Stimulated activated CD4-positive, alpha-beta T cell treated with anti-CD3 and anti-CD28 coated beads, Interleukin-1b, Interleukin-23, amount 100 ng/mL, for 48 hours (primary cell): ENCODE data around the gene DACH1.

ENCODE experiments used
- DNase-seq: peaks from one replicate; pipeline ENCODE4 v3.0.0-alpha.2; 2020

DACH1 gene

DNA sequence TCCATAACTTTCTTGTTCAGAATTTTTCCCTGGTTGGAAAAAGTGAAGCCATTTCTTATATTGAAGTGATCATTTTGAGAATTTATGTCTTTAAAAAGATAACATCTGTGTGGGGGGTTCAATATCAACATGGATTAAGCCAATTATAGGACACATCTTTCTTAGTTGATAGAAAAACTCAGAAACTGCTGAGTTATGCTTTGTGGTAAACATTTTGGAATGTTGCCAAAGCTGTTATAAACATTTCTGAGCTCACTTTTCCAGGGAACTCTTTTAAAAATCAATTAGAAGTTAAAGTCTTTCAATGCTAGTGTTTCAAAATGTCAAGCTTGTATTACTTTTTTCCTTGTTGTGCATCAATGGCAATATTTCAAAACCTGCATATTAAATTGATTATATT is 248.8 kb downstream of the DACH1 start:
- DNase-seq: no peak

DNA sequence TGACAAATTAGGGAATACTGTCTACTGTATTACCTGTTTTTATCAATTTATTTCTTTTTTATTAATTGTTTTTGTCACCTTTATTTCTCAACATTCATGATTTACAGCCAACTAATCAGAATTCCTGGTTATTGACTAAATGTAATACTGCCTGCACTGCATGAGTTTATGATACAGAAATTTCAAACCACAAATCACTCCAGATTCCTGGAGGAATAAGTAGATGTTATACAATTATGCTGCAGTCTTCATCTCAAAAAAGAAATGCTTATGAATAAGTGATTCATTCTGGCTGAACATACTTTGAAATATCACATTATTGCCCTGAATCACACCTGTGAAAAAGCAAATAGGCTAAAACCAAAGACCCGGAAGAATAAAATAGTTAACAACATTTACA is 249.7 kb downstream of the DACH1 start:
- no peak for DNase-seq

DNA sequence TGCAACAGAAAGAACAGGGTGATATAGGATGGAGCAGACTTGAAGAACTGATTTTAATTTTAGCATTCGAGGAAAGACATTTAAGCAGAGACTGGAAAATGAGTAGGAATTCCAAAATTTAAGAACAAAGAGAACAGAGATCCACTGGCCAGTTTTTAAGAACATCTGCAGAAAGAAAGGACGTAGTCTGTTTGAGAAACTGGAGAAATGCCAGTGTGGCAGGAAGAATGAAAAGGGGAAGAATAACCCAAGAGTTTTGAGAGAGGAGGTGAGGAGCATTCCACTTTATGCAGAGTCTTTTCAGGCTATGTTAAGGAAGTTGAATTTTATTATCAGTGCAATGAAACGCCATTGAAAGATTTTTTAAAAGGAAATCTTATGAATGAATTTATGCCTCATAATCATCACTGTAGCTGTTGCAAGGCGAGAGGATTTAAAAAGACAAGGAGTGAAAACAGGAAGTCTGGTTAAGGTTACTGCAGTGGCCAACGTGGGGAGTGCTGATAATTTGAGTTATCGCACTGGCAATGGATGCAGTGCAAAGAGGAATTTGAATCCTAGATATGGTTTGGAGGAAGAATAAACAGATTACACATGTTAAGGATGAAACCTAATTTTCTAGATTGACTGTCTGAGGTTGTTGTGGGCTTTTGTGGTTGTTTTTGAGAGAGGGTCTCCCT is 253.8 kb downstream of the DACH1 start:
- no peak for DNase-seq

DNA sequence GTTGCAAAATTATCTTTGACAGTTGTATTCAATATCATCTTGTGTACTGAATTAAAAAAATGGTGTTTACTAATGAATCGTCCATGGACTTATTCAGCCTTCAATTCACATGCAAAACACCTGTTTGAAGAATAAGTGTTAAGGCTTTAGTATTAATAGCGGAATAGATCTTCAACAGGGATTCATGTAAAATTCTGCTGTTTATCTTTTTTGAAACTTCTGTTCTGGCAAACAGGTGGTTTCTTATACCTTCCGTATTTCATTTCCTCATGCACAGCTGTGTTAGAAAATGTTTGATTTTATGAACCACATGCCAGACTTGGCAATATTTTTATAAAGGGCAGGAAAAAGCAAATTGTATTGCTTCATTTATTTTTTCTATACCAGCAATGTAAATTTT is 255.7 kb downstream of the DACH1 start:
- no peak for DNase-seq

DNA sequence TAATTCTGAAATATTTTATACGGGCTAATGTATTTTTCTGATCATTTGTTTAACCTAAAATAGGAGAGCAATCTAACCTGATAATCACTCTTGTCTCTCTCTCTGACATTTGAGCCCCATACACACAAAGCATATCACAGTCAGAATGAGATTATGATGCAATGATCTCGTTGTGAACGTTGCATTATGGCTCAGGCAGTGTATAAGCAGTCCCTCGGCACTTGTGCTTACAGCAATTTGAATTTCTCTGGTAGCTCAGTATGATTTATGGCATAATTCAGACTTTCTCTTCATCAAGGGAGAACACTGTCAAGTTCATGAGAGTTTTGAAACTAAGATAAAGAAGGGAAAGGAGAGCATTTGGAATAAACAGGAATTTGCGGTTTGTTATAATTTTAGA is 256.1 kb downstream of the DACH1 start:
- no peak for DNase-seq

DNA sequence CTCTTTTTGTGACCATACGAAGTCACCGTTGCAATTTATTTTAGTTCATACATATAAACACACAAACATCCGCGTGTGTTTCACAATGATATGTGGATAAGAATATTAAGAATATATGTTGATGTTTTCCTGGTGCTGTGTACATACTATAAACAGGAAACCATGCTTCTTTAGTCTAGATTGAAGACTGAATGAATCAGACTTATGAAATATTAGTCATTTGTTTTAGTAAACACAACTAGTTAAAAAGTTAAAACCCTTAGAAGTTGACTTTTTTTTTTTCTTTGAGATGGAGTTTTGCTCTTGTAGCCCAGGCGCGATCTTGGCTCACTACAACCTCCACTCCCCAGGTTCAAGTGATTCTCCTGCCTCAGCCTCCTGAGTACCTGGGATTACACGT is 257.7 kb downstream of the DACH1 start:
- no peak for DNase-seq

DNA sequence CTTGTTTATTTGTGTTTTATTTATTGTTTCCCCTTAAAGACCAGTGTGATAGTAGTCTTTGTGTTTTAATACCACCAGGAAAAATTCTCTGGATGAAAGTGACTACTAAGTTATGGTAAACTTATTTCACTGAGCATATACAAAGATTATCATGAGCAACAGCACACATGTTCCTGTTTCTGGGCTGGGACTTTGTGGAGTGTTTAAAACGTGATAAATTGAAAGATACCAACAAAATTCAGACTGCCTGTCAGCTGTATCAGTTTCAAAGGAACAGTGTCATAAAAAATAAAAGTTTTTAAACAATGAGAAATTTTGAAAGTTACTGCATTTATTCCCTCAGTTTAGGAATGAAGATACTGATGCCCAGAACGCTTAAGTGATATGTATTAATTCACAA is 259.4 kb downstream of the DACH1 start:
- no peak for DNase-seq

DNA sequence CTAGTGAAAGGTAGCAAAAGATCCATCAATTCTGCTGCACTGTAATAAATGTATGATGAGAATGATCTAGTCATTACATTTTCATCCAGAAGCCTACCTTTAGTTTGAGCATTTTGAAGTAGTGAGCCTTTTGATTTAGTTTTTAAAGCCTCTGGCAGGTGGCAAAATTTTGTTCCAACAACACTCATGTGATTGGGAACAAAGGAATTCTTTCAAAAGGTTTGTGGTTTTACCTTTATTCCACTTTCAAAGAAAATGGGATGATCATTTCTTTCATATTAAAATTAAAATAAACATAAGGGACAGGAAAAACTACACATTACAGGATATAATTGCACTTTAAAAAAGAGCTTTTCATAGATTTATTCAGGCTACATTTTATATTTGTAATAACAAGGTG is 260.2 kb downstream of the DACH1 start:
- DNase-seq: no peak

DNA sequence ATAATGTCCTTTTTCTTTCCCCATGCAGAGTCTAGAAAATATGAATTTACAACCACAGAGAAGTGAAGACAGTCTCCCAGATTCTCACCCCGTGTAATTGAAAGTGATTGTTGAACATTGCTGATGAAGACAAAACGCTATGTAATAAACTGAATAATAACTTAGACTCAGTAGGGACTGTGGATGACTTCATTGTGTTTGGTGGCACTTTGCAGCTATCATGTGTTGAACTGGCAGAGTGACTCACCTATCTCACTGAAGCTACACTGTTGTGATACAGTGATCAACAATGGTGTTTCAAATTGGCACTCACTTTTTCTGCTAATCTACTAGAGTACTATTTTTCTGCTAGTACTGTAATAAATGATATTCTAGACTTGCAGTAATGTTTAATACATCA is 261.3 kb downstream of the DACH1 start:
- no peak for DNase-seq

DNA sequence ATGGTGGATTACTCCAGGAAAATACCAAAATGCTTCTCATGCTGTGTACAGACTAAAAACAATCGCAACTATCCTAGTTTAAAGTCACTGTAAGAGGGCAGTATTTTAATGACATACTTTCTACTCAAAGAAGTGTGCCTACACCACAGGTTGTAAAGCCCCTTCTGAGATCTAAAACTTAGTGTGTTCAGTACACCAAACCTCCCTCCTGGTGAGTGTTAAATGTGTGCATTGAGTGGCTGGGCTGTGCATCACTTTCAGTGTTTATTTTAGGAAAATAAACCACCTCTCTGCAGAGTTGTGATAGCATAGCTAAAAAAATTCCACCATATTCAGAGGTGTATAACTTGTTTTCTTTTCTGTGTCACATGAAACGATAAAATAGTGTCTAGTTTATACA is 263.7 kb downstream of the DACH1 start:
- DNase-seq: no peak

DNA sequence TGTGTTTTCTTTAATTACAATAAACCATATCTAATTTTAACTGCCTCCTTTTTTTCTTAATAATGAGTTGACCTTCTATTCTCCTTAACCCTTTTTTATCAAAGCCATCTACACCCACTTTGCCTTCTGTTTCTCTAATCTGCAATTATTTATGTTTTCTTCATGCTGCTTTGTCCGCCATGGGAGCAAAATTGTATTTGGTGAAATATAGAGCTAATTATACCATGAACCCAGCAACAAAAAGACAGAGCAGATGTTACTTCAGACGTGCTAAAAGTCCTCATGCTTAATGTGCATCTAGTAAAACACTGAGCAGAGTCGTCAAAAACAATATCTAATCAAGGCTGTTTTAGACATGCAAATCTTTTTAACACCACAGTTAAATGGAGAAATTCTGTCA is 264.7 kb downstream of the DACH1 start:
- no peak for DNase-seq

DNA sequence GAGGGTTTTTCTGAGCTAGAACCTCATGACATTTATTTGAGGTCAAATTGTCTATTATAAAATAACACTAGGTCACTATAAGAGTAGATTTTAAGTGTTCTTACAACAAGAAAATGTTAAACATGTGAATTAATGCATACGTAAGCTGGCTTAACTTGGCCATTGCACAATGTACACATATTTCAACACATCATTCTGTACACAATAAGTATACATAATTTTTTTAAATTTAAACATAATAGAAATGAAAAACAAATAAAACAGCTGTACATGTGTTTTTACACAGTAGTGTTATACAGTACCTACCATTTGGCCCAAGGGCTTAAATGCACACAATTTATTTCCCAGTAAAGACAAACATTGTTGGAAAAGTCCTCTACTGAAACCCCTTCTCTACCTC is 269.9 kb downstream of the DACH1 start:
- no peak for DNase-seq

DNA sequence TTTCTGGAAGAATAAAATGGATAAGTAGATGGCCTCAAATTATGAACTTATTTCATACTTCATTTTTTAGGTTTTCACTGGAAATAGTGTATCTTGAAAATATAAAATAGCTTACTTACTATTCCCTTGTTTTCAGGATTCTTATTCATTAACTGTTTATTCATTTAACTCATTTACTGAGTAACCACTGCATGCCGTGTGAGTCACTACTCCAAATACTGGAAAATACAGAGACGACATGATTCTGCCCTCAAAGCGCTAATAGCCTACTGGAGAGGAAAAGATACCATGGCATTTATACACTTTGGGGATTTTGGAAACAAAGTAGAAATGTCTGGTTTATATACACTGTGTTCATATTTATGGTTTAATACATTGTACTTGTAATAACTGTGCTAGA is 270.9 kb downstream of the DACH1 start:
- DNase-seq: no peak

DNA sequence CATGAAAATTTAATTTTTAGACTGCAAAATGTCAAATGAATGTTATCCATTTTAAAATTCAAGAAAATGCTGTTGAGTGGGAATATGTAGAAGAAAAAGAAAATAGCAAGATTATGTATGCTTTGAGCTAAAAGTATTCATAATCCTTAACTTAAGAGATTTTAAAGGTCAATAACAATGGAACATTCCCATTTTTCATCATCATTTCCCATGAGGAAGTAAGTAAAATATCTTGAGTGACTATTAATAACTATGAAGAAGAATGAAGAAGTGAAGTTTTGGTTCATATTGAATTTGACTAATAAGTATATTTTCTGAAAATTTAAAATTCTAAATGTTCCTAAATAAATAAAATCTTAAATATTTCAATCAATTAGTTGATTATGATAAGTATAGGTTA is 273.4 kb downstream of the DACH1 start:
- DNase-seq: no peak

DNA sequence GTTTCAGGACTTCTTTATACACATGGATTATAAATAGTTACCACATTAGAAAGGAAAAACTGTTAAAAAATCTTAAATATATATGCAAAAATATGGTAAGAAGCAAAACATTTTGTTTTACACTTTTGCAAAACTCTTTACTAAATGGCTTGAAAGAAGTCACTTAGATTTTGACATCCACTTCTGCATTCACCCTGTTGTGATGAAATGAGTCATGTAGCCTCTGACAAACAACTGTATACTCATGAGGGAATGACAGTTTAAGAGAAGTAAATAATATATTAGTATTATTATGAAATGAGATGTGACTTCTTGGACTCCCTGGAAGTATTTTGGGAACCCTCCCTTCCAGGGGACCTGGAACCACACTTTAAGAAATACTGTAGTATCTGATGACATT is 275.6 kb downstream of the DACH1 start:
- DNase-seq: no peak

DNA sequence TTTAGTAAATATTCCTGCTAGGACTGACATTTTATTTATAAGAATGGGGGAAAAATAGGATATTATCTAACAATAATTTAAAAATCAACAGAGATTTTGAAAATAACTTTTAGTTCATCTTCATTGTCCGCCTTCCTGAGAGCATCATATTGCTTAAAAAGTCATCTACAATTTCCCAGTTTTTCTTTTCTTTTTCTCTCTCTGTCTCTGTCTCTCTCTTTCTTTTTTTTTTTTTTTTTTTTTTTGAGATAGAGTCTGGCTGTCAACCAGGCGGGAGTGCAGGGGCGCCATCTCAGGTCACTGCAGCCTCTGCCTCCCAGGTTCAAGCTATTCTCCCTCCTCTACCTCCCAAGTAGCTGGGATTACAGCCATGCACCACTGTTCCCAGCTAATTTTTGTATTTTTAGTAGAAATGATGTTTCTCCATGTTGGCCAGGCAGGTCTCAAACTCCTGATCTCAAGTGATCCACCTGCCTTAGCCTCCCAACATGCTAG is 276.3 kb downstream of the DACH1 start:
- DNase-seq: no peak

DNA sequence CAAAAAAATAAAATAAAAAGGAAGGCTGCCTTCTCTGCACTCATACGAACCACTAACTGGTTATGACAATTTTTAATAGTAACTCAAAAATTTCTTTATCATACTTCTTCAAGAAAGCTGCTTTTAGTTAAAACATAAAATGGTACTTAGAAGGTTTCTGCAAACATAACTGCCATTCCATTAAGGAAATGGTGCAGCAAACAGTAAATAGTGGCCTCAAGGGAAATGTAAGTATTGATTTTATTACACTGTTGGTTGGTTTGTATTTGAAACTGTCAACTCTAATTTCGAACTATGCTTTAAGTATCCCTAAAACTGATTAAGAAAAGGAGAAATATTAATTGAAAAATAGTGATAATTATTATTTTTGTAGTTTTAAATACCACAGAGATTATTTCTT is 278.0 kb downstream of the DACH1 start:
- DNase-seq: no peak

DNA sequence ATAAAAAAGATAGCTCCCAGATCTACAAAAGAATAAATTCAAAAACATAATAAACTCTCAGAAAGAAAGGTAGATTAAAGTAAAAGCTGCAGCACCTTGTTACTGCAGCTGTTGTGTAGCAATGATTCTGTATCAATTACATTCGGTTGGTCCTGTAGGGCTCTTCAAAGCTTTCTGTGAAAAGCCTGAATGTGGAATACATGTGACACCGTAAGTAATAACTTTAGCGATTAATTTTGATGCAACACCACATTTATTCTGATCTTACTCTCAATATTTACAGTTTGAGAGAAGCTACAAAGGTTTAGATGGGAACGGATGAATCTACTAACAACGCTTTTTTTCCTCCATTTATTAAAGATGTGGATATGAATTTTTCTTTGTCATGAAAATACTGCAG is 279.2 kb downstream of the DACH1 start:
- DNase-seq: no peak

DNA sequence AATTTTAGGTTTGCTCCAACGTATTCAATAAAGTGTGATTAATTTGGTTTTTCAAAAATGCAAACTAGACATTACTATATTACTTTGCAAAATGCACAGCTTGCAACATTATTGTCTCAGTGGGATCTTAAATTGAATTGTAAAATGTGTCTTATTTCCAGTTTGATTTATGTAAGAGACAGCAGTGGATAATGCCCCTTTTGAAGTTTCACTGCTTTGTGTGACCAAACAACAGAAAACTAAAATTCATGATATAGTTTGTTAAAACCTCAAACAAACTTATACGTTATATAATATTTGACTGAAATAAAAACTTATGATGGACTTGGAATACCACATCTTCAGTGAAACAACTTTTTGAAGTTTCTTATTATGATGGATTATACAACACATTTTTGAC is 279.8 kb downstream of the DACH1 start:
- no peak for DNase-seq

DNA sequence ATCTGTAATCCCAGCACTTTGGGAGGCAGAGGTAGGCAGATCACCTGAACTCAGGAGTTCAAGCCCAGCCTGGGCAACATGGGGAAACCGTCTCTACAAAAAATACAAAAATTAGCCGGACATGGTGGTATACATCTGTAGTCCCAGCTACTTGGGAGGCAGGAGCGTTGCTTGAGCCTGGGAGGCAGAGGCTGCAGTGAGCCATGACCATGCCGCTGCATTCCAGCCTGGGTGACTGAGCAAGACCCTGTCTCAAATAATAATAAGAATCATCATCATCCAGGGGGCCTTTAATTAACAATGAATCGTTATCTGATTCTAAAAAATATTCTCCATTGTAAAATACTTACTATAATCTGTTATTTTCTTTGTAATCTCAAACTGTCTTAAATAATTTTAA is 283.4 kb downstream of the DACH1 start:
- no peak for DNase-seq

DNA sequence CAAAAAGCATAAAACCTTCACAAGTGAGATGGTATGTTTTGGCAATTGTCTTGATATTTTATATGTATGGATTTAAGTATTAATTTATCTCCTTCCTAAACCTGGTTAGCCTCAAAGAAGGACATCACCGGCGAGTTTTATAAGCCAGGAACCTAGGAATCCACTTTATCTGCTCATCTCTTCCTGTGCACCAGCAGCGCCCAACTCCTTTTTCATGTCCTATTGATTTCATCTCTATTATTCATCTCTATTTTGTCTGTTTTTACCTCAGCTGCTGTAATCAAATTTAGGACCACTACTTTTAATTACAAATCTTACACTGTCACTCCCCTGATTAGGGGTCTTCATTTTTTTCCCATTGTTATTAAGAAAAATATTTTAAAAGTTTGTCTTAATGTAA is 286.4 kb downstream of the DACH1 start:
- no peak for DNase-seq

DNA sequence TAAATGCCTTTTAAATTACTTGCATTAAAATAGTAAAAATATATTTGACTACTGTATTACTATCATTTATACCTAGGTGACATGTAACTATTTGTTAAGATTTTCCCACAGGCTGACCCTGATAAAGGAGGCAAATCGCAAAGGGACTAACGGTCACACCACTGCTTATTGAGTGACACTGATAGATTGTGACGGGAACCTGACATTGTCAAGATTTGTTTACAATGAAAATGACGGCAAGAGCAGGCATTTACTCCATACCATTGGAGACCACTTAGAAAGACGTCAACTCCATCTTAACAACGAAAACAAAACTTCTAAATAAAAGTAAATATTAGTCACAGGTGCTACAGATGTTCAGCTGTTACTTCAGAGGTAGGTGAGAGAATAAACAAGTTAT is 289.0 kb downstream of the DACH1 start:
- no peak for DNase-seq

DNA sequence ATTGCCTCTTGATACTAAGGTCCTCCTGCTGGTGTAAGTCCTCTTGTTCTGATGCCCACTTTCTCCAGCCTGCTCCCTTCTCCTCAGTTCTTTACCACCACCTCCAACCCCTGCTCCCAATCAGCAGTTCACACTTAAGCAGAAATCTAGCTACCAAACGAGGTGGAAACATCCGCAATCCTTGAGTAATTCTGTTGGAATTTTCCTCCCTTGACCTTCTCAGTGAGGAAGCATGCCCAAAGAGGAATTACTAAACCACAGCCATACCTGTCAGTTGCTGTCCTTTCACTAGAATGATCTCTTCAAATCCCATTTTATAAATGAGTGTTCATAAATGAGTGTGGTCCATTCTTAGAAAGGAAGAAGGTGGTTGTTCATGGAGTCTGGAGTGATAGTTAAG is 289.9 kb downstream of the DACH1 start:
- DNase-seq: no peak

DNA sequence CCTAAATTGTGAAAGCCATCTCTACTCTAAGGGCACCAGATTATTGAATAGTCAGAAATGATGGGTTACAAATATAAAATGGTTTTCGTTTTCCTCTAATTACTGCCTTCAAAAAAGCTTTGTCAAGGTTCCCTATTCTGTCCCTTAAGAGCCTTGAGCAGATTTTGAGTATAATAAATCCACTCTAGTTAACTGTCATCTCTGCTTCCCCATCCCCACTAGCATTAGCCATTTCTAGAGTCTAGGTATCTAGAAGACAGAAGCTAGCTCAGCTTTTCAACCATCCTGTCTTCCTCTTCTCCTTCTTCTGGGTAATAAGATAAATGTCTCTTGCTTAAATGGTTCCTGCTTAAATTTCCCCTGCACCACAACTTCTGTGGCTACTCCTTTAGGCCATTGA is 290.4 kb downstream of the DACH1 start:
- DNase-seq: no peak

DNA sequence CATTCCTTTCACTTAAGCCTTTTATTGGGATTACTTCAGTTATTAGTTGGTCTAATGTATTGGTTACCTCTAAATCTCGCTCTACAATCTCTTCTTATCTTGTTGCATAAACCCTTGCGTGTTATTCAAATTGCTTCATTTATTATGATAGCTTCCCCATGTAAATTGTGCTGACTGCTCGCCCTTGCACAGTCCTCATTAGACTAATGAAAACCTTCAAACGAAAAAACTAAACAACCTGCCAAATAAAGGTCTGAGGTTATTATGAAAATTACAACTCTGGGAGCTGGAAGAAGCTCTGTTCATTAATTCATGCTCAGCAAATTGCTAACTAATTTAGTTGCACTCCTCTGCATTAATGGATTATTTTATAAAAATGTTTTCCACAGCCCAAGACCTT is 320.1 kb downstream of the DACH1 start:
- DNase-seq: no peak

DNA sequence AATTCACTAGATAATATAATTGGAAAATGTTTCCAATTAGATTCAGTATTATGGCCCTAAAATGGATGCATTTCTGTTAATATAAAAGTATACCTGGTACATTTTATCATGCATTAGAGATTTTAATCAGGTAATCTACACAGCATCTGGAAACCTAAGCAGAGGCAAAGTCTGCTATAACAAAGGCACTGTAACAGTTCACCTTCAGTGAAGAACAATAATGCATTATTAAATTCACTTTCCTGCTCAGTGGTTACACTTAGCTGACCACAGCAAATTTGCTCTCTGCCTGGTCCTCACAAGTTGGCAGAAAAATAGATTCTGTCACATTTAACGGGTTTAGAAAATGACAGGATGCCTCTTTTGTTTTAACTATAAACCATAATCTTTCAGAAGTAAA is 326.9 kb downstream of the DACH1 start:
- no peak for DNase-seq
